GM12878 (cell line): ENCODE data around the gene TOMM40. TPM values are rescaled to one million over a fixed set of nuclear protein-coding genes. Genes with fewer than 3 reads are reported as not detected.

Experiments used
- ATAC-seq: fragments of 200-7000 bp; cut with Tn5 transposase; 3 replicates; pipeline ENCODE4 v1.9.1; 2020; ENCODE audit warnings: mild to moderate bottlenecking, moderate library complexity
- BruUV-seq: library from RNA; stranded (reverse); fragments of 400-500 nt; replicated peaks from 2 replicates; lab custom pipeline; 2021; lab: Mats Ljungman, UMichigan
- CTCF ChIA-PET: fragments of 300-600 bp; sonication (Branson Sonifier 250); formaldehyde crosslinking; extraction: SDS; loops from one replicate; lab custom pipeline; 2021; ENCODE audit warnings: inconsistent platforms; lab: Yijun Ruan, JAX
- POLR2A ChIA-PET: fragments of 350-600 bp; formaldehyde crosslinking; extraction: SDS; loops from one replicate; lab custom pipeline; 2021; ENCODE audit warnings: inconsistent platforms; lab: Charles Lee
- RAD21 ChIA-PET: fragments of 300-600 bp; sonication (Branson Sonifier 250); formaldehyde crosslinking; loops from one replicate; lab custom pipeline; 2023; ENCODE audit warnings: antibody characterized with exemption; ENCODE audit not compliant: unreplicated experiment; lab: Charles Lee
- SMC1A ChIA-PET: fragments of 300-600 bp; sonication (Branson Sonifier 250); formaldehyde crosslinking; loops from one replicate; lab custom pipeline; 2023; ENCODE audit not compliant: unreplicated experiment, uncharacterized antibody; lab: Charles Lee
- DNase-seq: peaks from one replicate; pipeline ENCODE4 v3.0.0-alpha.2; 2011; ENCODE audit warnings: low read depth, low spot score
- FAIRE-seq: peaks from 3 replicates; lab custom pipeline; 2011; peaks lifted over from hg19 to GRCh38; lab: Jason Lieb, UNC
- H2AFZ ChIP-seq: 2 replicates; pipeline ENCODE4 v1.6.0; 2011; ENCODE audit warnings: low read depth, low read length, control low read depth; ENCODE audit not compliant: control insufficient read depth
- H3K27ac ChIP-seq: 2 replicates; pipeline ENCODE4 v1.5.1; 2011; ENCODE audit warnings: control low read depth; ENCODE audit not compliant: control insufficient read depth, insufficient read depth
- H3K27me3 ChIP-seq, 2 experiments: replicated peaks in 1 of 2; 2 replicates each; pipeline versions ENCODE4 v1.6.0 to v1.6.1; 2011; ENCODE audit warnings: low read length in 1 of 2; ENCODE audit not compliant: control insufficient read depth in 2 of 2, insufficient read depth in 2 of 2
- H3K36me3 ChIP-seq, 2 experiments: 2 replicates each; pipeline ENCODE4 v1.5.1; 2011; ENCODE audit warnings: low read length in 1 of 2; ENCODE audit not compliant: control insufficient read depth in 2 of 2, insufficient read depth in 2 of 2
- H3K4me1 ChIP-seq: 2 replicates; pipeline ENCODE4 v1.6.1; 2011; ENCODE audit warnings: mild to moderate bottlenecking, low read length, moderate library complexity, mixed read lengths; ENCODE audit not compliant: control insufficient read depth, insufficient read depth
- H3K4me2 ChIP-seq: 2 replicates; pipeline ENCODE4 v1.6.0; 2011; ENCODE audit warnings: control low read depth; ENCODE audit not compliant: control insufficient read depth, insufficient read depth
- H3K4me3 ChIP-seq: fragments of 200-600 bp; sonication (generic); 2 replicates; pipeline ENCODE4 v1.5.1; 2016
- H3K79me2 ChIP-seq: 2 replicates; pipeline ENCODE4 v1.6.0; 2011; ENCODE audit warnings: low read length; ENCODE audit not compliant: control insufficient read depth, insufficient read depth
- H3K9ac ChIP-seq: 2 replicates; pipeline ENCODE4 v1.8.0; 2011; ENCODE audit warnings: low read length, control low read depth, mixed read lengths; ENCODE audit not compliant: control insufficient read depth, insufficient read depth
- H3K9me3 ChIP-seq: replicated peaks from 3 replicates; pipeline ENCODE4 v1.5.1; 2011; ENCODE audit warnings: mild to moderate bottlenecking, low read length; ENCODE audit not compliant: control insufficient read depth, insufficient read depth
- H4K20me1 ChIP-seq: 2 replicates; pipeline ENCODE4 v1.6.0; 2011; ENCODE audit not compliant: control insufficient read depth, insufficient read depth
- EZH2 ChIP-seq: IDR thresholded peaks from 2 replicates; pipeline ENCODE4 v1.6.1; 2012; ENCODE audit warnings: low read depth, mild to moderate bottlenecking, control low read depth, inconsistent platforms, low read length, borderline replicate concordance; ENCODE audit not compliant: control insufficient read depth
- WGBS: methylation state at CpG from one replicate; pipeline ENCODE4 v1.1.6; 2016; ENCODE audit warnings: low lambda C conversion rate; ENCODE audit not compliant: insufficient replicate concordance, insufficient coverage; ENCODE audit errors: missing lambda C conversion rate; 5-methylcytosine and 5-hydroxymethylcytosine counted together
- in situ Hi-C: fragments of 300-500 bp; cut with MboI; formaldehyde crosslinking; loops from 9 replicates; pipeline ENCODE4 v1.14.3; 2018; ENCODE audit warnings: mixed read lengths
- intact Hi-C: fragments of 100-400 bp; cut with micrococcal nuclease; formaldehyde crosslinking; loops from one replicate; pipeline ENCODE4 v1.14.2; 2022; ENCODE audit not compliant: unreplicated experiment
- polyA plus RNA-seq, 11 experiments: library from polyadenylated mRNA; depleted of rRNA in 4 of 11; unstranded in 6 of 11; stranded (reverse) in 5 of 11; fragments of >200 nt; fragmentation: Nextera tagmentation in 4 of 11; fragmentation: Illumina TruSeq in 1 of 11; extraction: Ambion mirVana in 4 of 11; extraction: Trizol in 1 of 11; gene quantifications; 1 replicate in 1 of 11; 2 replicates in 10 of 11; pipeline versions ENCODE4 v1.2.1 to v1.2.3, GENCODE V29; 2011 to 2016; ENCODE audit warnings: inconsistent platforms in 2 of 11, missing spikeins in 2 of 11, low read depth in 1 of 11
- total RNA-seq, 4 experiments: library from RNA; depleted of rRNA in 3 of 4; stranded (reverse); fragments of >200 nt in 3 of 4; fragmentation: Illumina TruSeq in 1 of 4; extraction: Trizol in 1 of 4; gene quantifications; 2 replicates each; pipeline versions ENCODE4 v1.2.1 to v1.2.3, GENCODE V29; 2013 to 2021
- TF ChIP-seq, protein P1 (sequence below): fragments of 450-650 bp; IDR thresholded peaks from 2 replicates; pipeline ENCODE4 v1.6.1; 2018; ENCODE audit warnings: mild to moderate bottlenecking, low read depth, moderate library complexity; ENCODE audit not compliant: partially characterized antibody
- TF ChIP-seq, protein P2 (sequence below): IDR thresholded peaks from 2 replicates; pipeline ENCODE4 v1.6.1; 2011; ENCODE audit warnings: borderline replicate concordance, low read depth, mild to moderate bottlenecking, moderate library complexity, mixed read lengths, low read length; ENCODE audit not compliant: insufficient read depth; ENCODE audit errors: extremely low read length
- TF ChIP-seq, protein P3 (sequence below): IDR thresholded peaks from 2 replicates; pipeline ENCODE4 v1.6.1; 2011; ENCODE audit warnings: low read depth, mild to moderate bottlenecking, low read length, moderate library complexity, borderline replicate concordance; ENCODE audit errors: extremely low read depth

TOMM40 gene
- total and polyA plus RNA-seq, 10 of the 15 experiments (the other 5 are each of a cell fraction or from before 2014, with no cell fraction given), result 0.85 to 221 (median 99.9) TPM

DNA sequence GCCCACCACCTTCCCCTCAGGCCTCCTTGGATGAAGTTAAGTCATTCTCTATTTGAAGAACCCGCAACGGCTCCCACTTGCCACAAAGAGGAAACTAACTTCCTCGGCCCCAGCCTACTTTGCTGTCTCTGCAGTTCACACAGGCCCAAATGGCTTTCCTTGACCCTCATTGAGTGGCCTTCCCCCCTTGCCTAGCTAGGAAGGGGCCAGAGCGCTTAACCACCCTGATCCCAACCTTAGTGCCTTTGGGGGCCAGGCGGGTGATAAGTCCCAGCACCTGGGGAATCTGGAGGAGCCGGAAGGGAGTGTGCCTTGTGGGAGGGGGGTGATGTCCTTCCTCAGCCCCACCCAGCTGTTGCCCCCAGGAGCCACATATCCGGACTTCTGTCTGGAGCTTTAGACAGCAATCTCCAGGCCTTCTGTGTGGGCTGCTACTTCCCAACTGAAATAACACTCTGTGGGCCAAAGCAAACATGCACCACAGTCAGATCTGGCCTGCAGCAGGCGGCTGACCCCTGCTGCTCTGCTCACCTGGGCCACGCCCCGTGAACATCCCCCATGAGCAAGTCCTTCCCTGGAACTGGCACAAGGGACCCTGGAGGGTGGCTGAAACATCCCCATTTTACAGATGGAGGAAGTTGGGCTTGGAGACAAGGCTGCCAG, 34.5 kb upstream of the TOMM40 start:
- Histone ChIP-seq H3K9me3 (no peaks in the 10 kb centered on the region), H3K27me3 (no peaks in the 10 kb centered on the region; a peak in 2 of 4 replicates), H3K36me3 (no peaks in the 10 kb centered on the region), H3K4me2 (no peak overlapping the region), H3K27ac (no peak overlapping the region), H3K4me1 (no peaks in the 10 kb centered on the region), H3K79me2 (no peaks in the 10 kb centered on the region), H3K9ac (no peak overlapping the region), H2AFZ (no peak overlapping the region), H4K20me1 (no peaks in the 10 kb centered on the region), H3K4me3 (no peak overlapping the region)
- in situ Hi-C loops (no loop called here), intact Hi-C loops (no loop called here)
- no peak for TF ChIP-seq EZH2
- TF ChIP-seq, protein P1, sequence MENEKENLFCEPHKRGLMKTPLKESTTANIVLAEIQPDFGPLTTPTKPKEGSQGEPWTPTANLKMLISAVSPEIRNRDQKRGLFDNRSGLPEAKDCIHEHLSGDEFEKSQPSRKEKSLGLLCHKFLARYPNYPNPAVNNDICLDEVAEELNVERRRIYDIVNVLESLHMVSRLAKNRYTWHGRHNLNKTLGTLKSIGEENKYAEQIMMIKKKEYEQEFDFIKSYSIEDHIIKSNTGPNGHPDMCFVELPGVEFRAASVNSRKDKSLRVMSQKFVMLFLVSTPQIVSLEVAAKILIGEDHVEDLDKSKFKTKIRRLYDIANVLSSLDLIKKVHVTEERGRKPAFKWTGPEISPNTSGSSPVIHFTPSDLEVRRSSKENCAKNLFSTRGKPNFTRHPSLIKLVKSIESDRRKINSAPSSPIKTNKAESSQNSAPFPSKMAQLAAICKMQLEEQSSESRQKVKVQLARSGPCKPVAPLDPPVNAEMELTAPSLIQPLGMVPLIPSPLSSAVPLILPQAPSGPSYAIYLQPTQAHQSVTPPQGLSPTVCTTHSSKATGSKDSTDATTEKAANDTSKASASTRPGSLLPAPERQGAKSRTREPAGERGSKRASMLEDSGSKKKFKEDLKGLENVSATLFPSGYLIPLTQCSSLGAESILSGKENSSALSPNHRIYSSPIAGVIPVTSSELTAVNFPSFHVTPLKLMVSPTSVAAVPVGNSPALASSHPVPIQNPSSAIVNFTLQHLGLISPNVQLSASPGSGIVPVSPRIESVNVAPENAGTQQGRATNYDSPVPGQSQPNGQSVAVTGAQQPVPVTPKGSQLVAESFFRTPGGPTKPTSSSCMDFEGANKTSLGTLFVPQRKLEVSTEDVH, result no peak
- TF ChIP-seq, protein P2, sequence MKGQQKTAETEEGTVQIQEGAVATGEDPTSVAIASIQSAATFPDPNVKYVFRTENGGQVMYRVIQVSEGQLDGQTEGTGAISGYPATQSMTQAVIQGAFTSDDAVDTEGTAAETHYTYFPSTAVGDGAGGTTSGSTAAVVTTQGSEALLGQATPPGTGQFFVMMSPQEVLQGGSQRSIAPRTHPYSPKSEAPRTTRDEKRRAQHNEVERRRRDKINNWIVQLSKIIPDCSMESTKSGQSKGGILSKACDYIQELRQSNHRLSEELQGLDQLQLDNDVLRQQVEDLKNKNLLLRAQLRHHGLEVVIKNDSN, result no peak
- TF ChIP-seq, protein P3, sequence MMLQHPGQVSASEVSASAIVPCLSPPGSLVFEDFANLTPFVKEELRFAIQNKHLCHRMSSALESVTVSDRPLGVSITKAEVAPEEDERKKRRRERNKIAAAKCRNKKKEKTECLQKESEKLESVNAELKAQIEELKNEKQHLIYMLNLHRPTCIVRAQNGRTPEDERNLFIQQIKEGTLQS, result no peak
- ChIA-PET POLR2A (interaction anchor here (0.6 kb wide), 2 partner anchors 172 to 349 kb away, joined by 3 read pairs; no protein-coding TSS in a partner anchor), SMC1A (no interaction called here), CTCF (no interaction called here), RAD21 (interaction anchor here (0.7 kb wide), 1 partner anchor 270 kb away, joined by 3 read pairs; no protein-coding TSS in a partner anchor)
- FAIRE-seq (no peak), ATAC-seq (no peak), DNase-seq (no peak)
- no TSS peak for BruUV-seq
- 1% methylated on average over 10 of the region's 10 CpGs for WGBS
